Panc1 (cell line): ENCODE data around the gene DCC. TPM values are rescaled to one million over a fixed set of nuclear protein-coding genes. Genes with fewer than 3 reads are reported as not detected.

ENCODE experiments used
- ATAC-seq: fragments of 200-7000 bp; cut with Tn5 transposase; 2 replicates; pipeline ENCODE4 v1.9.1; 2020; ENCODE audit warnings: mild to moderate bottlenecking, moderate library complexity
- BruUV-seq: library from RNA; stranded (reverse); fragments of 400-500 nt; replicated peaks from 2 replicates; lab custom pipeline; 2021; lab: Mats Ljungman, UMichigan
- CTCF ChIA-PET: fragments of 300-600 bp; sonication (Branson Sonifier 250); formaldehyde crosslinking; loops from one replicate; lab custom pipeline; 2022; ENCODE audit warnings: antibody characterized with exemption; lab: Charles Lee
- POLR2A ChIA-PET: fragments of 300-600 bp; sonication (Branson Sonifier 250); formaldehyde crosslinking; loops from one replicate; lab custom pipeline; 2022; ENCODE audit warnings: antibody characterized with exemption; lab: Charles Lee
- DNase-seq: peaks from one replicate; pipeline ENCODE4 v3.0.0-alpha.2; 2010; ENCODE audit warnings: low read depth, low spot score
- H3K27ac ChIP-seq: 2 replicates; pipeline ENCODE4 v1.5.1; 2011; ENCODE audit warnings: mild to moderate bottlenecking, low read length, inconsistent platforms
- H3K27me3 ChIP-seq: fragments of 200-500 bp; sonication (Bioruptor generic); 2 replicates; pipeline ENCODE4 v1.6.0; 2014; ENCODE audit warnings: low read length, inconsistent platforms; ENCODE audit not compliant: control insufficient read depth, insufficient read depth
- H3K36me3 ChIP-seq: fragments of 200-500 bp; sonication (Bioruptor generic); 2 replicates; pipeline ENCODE4 v1.5.1; 2014; ENCODE audit warnings: inconsistent platforms, mild to moderate bottlenecking, low read length, moderate library complexity; ENCODE audit not compliant: control insufficient read depth, insufficient read depth
- H3K4me1 ChIP-seq: 2 replicates; pipeline ENCODE4 v1.5.1; 2011; ENCODE audit warnings: inconsistent platforms, mild to moderate bottlenecking, low read length, moderate library complexity; ENCODE audit not compliant: control insufficient read depth, insufficient read depth
- H3K4me3 ChIP-seq, 2 experiments: 2 replicates each; pipeline ENCODE4 v1.5.1; 2011 to 2012; ENCODE audit warnings: low read depth in 2 of 2, low read length in 2 of 2, mild to moderate bottlenecking in 2 of 2, inconsistent platforms in 1 of 2, moderate library complexity in 1 of 2
- H3K9me3 ChIP-seq: fragments of 200-500 bp; sonication (Bioruptor generic); 2 replicates; pipeline ENCODE4 v1.5.1; 2014; ENCODE audit warnings: low read depth, mild to moderate bottlenecking, inconsistent platforms, low read length, moderate library complexity; ENCODE audit not compliant: control insufficient read depth, insufficient read depth
- POLR2AphosphoS5 ChIP-seq: IDR thresholded peaks from 2 replicates; pipeline ENCODE4 v1.6.1; 2012; ENCODE audit warnings: mild to moderate bottlenecking, low read depth, low read length, moderate library complexity
- SIN3A ChIP-seq: IDR thresholded peaks from 2 replicates; pipeline ENCODE4 v1.6.1; 2012; ENCODE audit warnings: low read depth, mild to moderate bottlenecking, low read length, moderate library complexity, borderline replicate concordance; ENCODE audit not compliant: insufficient read depth
- TCF7L2 ChIP-seq: IDR thresholded peaks from 2 replicates; pipeline ENCODE4 v1.6.1; 2011; ENCODE audit warnings: mild to moderate bottlenecking, low read depth, low read length, inconsistent platforms
- in situ Hi-C: cut with HindIII; loops from 2 replicates; pipeline ENCODE4 v1.10.0; 2016; ENCODE audit warnings: low sequenced_read_pairs, low pct_unique_long_range_greater_than_20kb
- intact Hi-C: fragments of 100-400 bp; cut with micrococcal nuclease; formaldehyde crosslinking; loops from one replicate; pipeline ENCODE4 v1.10.0; 2022; ENCODE audit not compliant: unreplicated experiment
- total RNA-seq: library from RNA; stranded (reverse); gene quantifications from one replicate; pipeline ENCODE4 v1.2.1, GENCODE V29; 2021; ENCODE audit not compliant: unreplicated experiment
- TF ChIP-seq, protein P1 (sequence below): fragments of 450-650 bp; IDR thresholded peaks from 2 replicates; pipeline ENCODE4 v1.5.1; 2017; ENCODE audit warnings: mild to moderate bottlenecking
- TF ChIP-seq, protein P2 (sequence below), 2 experiments: IDR thresholded peaks; 2 replicates each; pipeline ENCODE4 v1.6.1; 2011 to 2012; ENCODE audit warnings: low read depth in 2 of 2, control low read depth in 1 of 2, low read length in 1 of 2, mild to moderate bottlenecking in 1 of 2, moderate library complexity in 1 of 2; ENCODE audit not compliant: insufficient read depth in 1 of 2

The DCC gene
- total RNA-seq, 1 experiment from 2014 or later, result not detected

GRCh38 chr18:53472546-53472945, 1132.5 kb downstream of the DCC start:
- ChIA-PET CTCF (no interaction called here), POLR2A (no interaction called here)
- H3K4me3 ChIP-seq, result no peak overlapping the region
- no peaks in the 10 kb centered on the region for H3K4me1 ChIP-seq
- no peak overlapping the region for H3K27ac ChIP-seq
- H3K36me3 ChIP-seq, result no peaks in the 10 kb centered on the region
- H3K27me3 ChIP-seq, result no peaks in the 10 kb centered on the region
- in situ Hi-C loops, result no loop called here
- no peaks in the 10 kb centered on the region for H3K9me3 ChIP-seq
- TF ChIP-seq, protein P1, sequence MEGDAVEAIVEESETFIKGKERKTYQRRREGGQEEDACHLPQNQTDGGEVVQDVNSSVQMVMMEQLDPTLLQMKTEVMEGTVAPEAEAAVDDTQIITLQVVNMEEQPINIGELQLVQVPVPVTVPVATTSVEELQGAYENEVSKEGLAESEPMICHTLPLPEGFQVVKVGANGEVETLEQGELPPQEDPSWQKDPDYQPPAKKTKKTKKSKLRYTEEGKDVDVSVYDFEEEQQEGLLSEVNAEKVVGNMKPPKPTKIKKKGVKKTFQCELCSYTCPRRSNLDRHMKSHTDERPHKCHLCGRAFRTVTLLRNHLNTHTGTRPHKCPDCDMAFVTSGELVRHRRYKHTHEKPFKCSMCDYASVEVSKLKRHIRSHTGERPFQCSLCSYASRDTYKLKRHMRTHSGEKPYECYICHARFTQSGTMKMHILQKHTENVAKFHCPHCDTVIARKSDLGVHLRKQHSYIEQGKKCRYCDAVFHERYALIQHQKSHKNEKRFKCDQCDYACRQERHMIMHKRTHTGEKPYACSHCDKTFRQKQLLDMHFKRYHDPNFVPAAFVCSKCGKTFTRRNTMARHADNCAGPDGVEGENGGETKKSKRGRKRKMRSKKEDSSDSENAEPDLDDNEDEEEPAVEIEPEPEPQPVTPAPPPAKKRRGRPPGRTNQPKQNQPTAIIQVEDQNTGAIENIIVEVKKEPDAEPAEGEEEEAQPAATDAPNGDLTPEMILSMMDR, result no peak
- TF ChIP-seq SIN3A (no peak), POLR2AphosphoS5 (no peak), TCF7L2 (no peak)
- TF ChIP-seq, protein P2, sequence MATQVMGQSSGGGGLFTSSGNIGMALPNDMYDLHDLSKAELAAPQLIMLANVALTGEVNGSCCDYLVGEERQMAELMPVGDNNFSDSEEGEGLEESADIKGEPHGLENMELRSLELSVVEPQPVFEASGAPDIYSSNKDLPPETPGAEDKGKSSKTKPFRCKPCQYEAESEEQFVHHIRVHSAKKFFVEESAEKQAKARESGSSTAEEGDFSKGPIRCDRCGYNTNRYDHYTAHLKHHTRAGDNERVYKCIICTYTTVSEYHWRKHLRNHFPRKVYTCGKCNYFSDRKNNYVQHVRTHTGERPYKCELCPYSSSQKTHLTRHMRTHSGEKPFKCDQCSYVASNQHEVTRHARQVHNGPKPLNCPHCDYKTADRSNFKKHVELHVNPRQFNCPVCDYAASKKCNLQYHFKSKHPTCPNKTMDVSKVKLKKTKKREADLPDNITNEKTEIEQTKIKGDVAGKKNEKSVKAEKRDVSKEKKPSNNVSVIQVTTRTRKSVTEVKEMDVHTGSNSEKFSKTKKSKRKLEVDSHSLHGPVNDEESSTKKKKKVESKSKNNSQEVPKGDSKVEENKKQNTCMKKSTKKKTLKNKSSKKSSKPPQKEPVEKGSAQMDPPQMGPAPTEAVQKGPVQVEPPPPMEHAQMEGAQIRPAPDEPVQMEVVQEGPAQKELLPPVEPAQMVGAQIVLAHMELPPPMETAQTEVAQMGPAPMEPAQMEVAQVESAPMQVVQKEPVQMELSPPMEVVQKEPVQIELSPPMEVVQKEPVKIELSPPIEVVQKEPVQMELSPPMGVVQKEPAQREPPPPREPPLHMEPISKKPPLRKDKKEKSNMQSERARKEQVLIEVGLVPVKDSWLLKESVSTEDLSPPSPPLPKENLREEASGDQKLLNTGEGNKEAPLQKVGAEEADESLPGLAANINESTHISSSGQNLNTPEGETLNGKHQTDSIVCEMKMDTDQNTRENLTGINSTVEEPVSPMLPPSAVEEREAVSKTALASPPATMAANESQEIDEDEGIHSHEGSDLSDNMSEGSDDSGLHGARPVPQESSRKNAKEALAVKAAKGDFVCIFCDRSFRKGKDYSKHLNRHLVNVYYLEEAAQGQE (IDR thresholded peaks at IDR 0.05; ENCODE audit: insufficient read depth in 1 of 2, low read depth in 2 of 2, low read length in 1 of 2), result no peak
- intact Hi-C loops, result no loop called here
- ATAC-seq (no peak), DNase-seq (no peak)
- no TSS peak for BruUV-seq

DNA sequence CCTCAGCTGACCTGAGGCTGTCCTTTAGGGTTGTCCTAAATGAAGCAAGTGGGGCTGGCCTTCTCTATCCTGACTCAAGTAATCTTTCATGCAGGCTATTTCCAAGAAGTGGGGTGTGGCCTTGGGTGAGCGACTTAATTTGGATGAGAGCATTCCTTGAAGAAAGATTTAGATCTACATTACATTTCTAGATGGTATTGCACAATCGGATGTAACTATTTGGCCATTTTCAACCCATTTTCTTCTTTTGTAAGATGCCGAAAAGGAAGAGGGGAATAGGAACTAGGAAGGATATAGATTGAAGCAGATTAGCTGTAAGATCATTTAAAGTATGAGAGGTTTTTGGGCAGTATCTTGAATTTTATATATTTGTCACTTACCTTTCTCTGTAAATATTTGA, 1138.2 kb downstream of the DCC start:
- ATAC-seq (no peak), DNase-seq (no peak)
- CTCF ChIA-PET, result no interaction called here
- BruUV-seq, result no TSS peak
- in situ Hi-C loops, result no loop called here
- intact Hi-C loops, result no loop called here
- Histone ChIP-seq H3K36me3 (no peaks in the 10 kb centered on the region), H3K27me3 (no peaks in the 10 kb centered on the region), H3K4me1 (no peaks in the 10 kb centered on the region), H3K9me3 (no peaks in the 10 kb centered on the region), H3K27ac (no peak overlapping the region), H3K4me3 (no peak overlapping the region)
- TF ChIP-seq POLR2AphosphoS5 (no peak), SIN3A (no peak), TCF7L2 (no peak)
- TF ChIP-seq, protein P2 (IDR thresholded peaks at IDR 0.05; ENCODE audit: insufficient read depth in 1 of 2, low read depth in 2 of 2, low read length in 1 of 2), result no peak
- TF ChIP-seq, protein P1, result no peak
- POLR2A ChIA-PET, result no interaction called here
